HL-60/S4 treated with phorbol 12-myristate 13-acetate at 8.2 ng/mL for 4 days and 3 days (cell line): Measurements from ENCODE around the gene SCGB1D1.

Experiments
- in situ Hi-C: fragments of 300-500 bp; cut with MboI; formaldehyde crosslinking; loops from 2 replicates; pipeline ENCODE4 v1.15.0; 2022; ENCODE audit warnings: low sequenced_read_pairs

SCGB1D1 gene

DNA sequence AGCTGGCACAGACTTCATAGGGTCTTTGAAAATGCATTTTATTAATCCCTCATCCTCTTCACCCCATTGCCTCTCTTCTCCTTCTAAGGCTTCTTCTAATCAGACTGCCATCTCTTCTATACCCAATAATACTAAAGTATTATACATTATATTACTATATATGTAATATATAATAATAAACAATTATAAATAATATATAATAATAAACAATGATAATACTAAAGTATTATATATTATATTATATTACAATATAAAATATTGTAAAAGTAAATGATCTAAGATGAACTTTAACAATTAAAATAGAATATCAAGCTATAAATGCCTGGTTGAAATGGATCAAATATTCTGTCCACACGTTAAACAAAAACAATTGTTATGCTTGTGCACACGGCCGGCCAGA lies 31.5 kb downstream of the SCGB1D1 start:
- in situ Hi-C loops, result no loop called here

DNA sequence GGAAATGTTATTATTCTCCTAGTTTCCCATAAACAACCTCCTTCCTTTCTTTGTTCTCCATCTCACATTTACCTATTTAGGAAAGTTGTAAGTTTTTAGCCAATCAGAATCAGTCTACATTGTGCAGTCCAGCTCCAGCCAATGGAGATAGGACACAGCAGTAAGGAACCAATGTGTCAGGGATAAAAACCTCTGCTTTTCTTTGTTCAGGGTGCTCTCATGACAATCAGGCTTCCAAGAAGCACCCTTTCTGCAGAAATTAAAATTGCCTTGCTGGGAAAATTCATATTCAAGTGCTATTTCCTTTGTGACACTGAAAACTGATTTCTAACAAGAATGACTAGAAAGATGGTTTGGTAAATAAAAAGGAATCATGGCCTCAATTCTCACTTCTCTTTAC lies 33.1 kb downstream of the SCGB1D1 start:
- in situ Hi-C loops, result no loop called here

DNA sequence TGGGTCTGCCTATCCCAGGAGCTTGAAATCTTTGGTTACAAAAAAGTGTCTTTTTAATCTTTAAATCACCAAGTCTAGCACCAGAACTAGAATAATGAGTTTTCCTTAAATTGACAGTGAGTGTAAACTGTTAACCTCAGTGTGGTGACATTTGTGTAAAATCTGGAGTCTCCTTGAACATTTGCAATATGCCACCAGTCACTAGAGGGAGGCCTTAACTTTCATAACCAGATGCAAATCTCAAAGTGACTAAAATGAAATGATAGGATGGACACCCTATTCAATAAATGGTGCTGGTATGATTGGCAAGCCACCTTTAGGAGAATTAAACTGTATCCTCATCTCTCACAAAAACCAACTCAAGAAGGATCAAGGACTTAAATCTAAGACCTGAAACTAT lies 43.7 kb downstream of the SCGB1D1 start:
- in situ Hi-C loops, result no loop called here

GRCh38 chr11:62236187-62236586 lies 46.2 kb downstream of the SCGB1D1 start:
- in situ Hi-C loops, result no loop called here

DNA sequence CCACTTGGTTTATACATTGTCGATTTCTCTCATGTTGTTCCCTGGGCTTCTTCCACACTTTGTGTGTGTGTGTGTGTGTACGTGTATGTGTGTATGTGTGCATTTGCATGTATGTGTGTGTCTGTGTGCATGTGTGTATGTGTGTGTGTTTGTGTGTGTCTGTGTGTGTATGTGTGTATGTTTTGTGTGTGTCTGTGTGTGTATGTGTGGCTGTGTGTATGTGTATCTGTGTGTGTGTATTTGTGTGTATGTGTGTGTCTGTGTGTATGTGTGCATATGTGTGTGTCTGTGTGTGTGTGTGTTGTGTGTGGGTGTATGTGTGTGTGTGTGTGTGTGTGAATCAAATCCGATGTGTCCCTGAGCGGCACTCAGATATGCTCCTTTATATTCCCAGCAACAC lies 47.5 kb downstream of the SCGB1D1 start:
- in situ Hi-C loops, result no loop called here

- in situ Hi-C loops, result no loop called here
Measured at GRCh38 chr11:62238151-62238550, 48.1 kb downstream of the SCGB1D1 start.

DNA sequence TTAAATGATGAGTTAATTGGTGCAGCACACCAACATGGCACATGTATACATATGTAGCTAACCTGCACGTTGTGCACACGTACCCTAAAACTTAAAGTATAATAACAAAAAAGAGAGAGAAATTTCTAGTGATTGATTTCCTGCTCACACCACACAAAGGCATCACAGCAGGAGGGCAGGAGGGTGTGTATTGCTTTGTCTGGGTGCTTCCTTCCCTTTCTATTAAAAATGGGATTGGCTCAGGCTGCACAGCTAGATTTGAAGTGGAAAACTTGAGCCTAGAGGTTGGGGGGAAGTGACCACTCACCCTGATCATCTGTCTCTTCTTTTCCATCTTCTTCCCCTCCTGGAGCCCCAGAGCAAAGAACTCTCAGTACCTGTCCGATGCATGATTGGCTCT lies 51.1 kb downstream of the SCGB1D1 start:
- in situ Hi-C loops, result no loop called here

GRCh38 chr11:62242021-62242420 lies 52.0 kb downstream of the SCGB1D1 start, which contains the start of gene SCGB1D2:
Gene SCGB1D2 (plus strand): TSS chr11:62242239. CDS start chr11:62242308, 69 bp downstream.
- in situ Hi-C loops, result no loop called here
